Measurements from ENCODE around the gene IL3. TPM values are rescaled to one million over a fixed set of nuclear protein-coding genes. Genes with fewer than 3 reads are reported as not detected.

Gene IL3
- total and polyA plus RNA-seq, 12 donors: not detected

GRCh38 chr5:132087661-132088060, 27.2 kb downstream of the IL3 start:
- no peak for DNase-seq
- Histone ChIP-seq H3K4me3 (no peak overlapping the region), H3K4me1 (peaks cover 0 to 35% (median 22%) of the 10 kb centered on the region in 9 donors), H3K27ac (no peak overlapping the region), H3K27me3 (no peaks in the 10 kb centered on the region), H3K9me3 (no peaks in the 10 kb centered on the region), H3K36me3 (no peaks in the 10 kb centered on the region)
- TF ChIP-seq CTCF (IDR thresholded peaks at IDR 0.05): no peak
- intact Hi-C loops (cut with DNase I): no loop called here
- no peak for ATAC-seq
- 78 to 83% methylated on average over 8 of the region's 8 CpGs for WGBS, 2 donors

GRCh38 chr5:132089363-132089762, 28.9 kb downstream of the IL3 start:
- no peak for ATAC-seq

GRCh38 chr5:132090107-132090506, 29.7 kb downstream of the IL3 start:
- intact Hi-C loops (cut with DNase I): no loop called here
- H3K9me3 ChIP-seq: no peaks in the 10 kb centered on the region
- H3K36me3 ChIP-seq: no peaks in the 10 kb centered on the region
- DNase-seq (no peak), ATAC-seq (no peak)
- H3K4me1 ChIP-seq: peaks cover 0 to 34% (median 26%) of the 10 kb centered on the region in 9 donors
- H3K27ac ChIP-seq: no peak overlapping the region
- no peaks in the 10 kb centered on the region for H3K27me3 ChIP-seq
- TF ChIP-seq CTCF (IDR thresholded peaks at IDR 0.05): no peak
- H3K4me3 ChIP-seq: no peak overlapping the region

More at GRCh38 chr5:132089363-132089762, 28.9 kb downstream of the IL3 start:
- Histone ChIP-seq H3K4me1 (peaks cover 0 to 35% (median 26%) of the 10 kb centered on the region in 9 donors), H3K27me3 (no peaks in the 10 kb centered on the region), H3K36me3 (no peaks in the 10 kb centered on the region), H3K4me3 (no peak overlapping the region), H3K27ac (no peak overlapping the region), H3K9me3 (no peaks in the 10 kb centered on the region)
- no peak for DNase-seq
- intact Hi-C loops (cut with DNase I): no loop called here
- TF ChIP-seq CTCF (IDR thresholded peaks at IDR 0.05): no peak
- WGBS, 2 donors: 91 to 93% methylated on average over 1 of the region's 1 CpG

DNA sequence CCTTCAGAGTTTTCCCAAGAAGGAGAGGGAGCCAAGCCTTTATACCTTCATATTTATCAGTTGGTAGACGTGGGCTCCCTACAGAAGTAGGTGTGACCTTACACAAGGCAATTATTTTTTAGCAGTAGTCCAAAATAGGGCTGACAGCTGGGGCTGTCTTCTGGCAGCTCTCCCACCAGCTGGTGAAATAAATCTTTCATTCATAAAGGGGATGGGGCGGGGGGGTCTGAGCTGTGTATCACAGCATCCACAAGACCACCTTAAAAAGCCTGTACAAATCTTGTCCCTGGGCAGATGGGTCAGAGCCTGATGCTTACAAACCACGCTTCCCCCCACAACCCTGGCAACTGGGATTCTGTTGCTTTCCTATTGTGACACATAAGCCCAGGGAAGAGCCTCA, 32.8 kb downstream of the IL3 start:
- no peak for ATAC-seq

More for the DNA sequence above, 32.8 kb downstream of the IL3 start:
- no peak for DNase-seq
- Histone ChIP-seq H3K4me1 (peaks cover 0 to 22% (median 4%) of the 10 kb centered on the region in 9 donors), H3K9me3 (no peaks in the 10 kb centered on the region), H3K4me3 (no peak overlapping the region), H3K27ac (no peak overlapping the region), H3K36me3 (no peaks in the 10 kb centered on the region), H3K27me3 (no peaks in the 10 kb centered on the region)
- 51 to 53% methylated on average over 3 of the region's 3 CpGs for WGBS, 2 donors
- no peak for TF ChIP-seq CTCF (IDR thresholded peaks at IDR 0.05)
- intact Hi-C loops (cut with DNase I): no loop called here
